Fibroblast of gingiva (primary cell): ENCODE results near the gene C11orf58.

Source experiments
- DNase-seq: peaks from one replicate; pipeline ENCODE4 v3.0.0-alpha.2; 2011; ENCODE audit warnings: low read depth

Gene C11orf58

DNA sequence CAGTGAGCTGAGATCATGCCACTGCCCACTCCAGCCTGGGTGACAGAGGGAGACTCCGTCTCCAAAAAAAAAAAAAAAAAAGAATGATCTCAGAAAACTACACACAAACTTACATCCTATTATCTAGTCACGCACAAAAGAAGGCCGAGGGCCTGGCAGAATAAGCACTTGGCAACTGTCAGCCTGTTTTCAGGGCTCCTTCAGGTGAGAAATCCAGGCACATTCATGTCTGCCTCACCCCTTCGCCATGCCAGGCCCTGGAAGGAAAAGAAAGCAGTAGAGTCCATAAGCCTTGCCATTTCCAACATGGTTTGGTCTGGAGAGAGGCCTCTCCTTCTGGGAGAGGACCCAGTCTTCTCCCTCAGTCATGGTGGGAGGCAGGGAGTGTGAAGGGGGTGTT, 30.9 kb downstream of the C11orf58 start:
- DNase-seq: no peak

DNA sequence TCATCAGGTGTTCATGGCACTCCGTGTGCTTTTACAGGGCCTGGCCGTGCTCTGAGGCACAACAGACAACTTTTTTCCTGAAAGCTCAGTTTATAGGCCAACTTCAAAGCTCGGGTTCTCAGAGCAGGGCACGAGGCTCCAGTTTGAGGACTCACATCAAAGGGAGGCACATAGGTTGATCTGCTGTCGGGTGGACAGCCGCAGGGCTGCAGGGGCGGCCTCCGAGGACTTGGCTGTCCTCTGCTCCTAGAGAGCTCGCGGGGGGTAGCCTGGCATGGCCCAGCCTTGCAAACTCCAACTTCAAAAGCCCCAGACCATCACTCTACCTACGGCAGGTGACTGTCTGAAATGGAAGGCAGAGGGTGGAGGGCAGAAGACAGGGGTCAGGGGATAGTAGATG, 31.6 kb downstream of the C11orf58 start:
- no peak for DNase-seq

DNA sequence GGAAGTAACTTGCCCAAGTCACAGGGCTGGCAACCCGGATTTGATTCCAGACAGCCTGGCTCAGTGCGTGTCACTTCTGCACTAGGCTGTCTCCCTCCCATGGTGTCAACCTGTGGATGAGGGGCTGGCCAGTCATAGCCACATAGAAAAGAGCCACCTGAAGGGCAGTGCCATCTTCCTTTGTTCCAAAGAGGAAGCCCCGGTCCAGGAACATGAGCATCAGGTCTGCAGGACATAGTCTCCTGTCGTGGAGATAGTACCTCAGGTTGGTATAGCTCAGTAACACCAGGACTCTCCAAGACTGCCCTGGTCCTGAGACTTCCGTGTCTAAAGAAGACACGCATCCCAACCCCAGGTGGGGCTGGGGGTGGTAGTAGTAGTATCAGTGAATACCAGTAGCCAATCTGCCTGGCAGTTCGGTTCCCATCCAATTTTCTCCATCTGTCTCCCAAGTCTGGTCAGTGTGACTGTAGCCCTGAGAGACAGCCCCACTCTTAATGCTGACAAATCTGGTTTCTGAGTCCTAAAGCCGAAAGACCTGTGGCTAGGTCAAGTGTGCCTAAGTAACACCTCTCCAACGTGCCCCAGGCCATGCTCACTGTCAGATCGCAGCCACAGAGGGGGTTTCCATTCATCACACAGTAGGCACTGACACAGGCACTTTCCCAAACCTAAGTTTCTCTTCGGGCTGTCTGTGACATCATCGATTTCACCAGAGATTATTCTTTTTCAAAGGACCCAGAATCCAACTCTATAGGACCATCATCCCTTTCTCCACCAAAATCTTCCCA, 33.1 kb downstream of the C11orf58 start:
- no peak for DNase-seq

DNA sequence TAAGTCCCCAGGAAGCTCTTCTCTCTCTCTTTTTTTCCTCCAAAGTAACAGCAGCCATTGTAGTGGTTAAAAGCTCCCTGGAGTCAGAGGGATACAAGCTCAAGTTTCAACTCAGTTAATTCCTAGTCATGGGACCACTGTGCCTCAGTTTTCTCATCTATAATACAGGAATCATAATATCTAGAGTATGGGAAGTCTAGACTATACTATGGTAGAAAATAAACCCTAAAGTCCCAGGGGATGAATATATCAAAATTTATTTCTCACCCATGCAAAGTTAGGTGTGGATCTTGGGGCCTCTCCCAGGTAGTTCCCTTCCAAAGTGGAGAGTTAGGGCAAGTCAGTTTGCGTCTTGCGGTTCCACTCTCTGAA, 33.7 kb downstream of the C11orf58 start:
- no peak for DNase-seq

DNA sequence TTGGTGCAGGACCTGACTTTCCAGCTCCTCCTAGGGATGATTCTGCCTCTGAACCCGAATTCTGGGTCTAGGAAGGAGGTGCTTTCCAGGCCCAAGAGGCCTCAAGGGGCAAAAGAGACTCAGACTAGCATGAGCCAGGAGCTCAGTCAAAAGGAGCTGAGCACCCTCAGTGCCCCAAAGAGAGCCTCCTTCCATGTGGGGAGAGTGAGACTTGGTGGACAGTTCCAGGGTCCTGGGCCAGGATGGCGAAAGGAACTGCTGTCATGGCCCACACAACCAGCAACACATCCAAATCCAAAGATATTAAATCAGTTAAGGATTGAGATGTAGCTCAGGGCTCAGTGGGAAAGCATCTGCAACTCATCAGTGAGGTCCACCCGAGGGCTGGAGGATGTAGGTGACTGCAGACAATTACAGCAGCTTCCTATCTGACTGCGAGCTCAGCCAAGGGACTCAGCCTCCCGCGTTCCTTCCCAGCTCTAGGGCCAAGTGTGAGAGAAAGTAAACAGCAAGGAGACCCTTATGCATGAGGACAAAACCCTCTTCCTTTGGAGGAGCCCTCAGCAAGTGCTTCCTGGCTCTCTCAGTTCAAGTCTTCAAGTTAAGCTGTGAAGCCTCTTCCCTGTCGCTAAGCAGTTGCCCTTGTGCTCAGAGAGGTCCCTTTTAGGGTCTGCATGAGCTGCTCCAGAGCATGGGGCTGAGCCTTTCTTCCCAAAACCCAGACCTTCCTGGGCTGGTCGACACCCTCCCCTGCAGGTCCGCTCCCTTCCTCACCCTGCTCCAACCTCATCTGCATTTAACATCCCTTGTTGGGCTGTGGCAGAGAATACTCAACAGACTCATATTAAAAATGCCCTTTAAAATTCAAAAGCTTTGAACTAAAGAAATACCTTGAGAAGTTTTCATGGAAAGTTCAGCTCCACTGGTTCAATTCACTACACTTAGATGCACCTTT, 35.8 kb downstream of the C11orf58 start:
- DNase-seq: no peak

DNA sequence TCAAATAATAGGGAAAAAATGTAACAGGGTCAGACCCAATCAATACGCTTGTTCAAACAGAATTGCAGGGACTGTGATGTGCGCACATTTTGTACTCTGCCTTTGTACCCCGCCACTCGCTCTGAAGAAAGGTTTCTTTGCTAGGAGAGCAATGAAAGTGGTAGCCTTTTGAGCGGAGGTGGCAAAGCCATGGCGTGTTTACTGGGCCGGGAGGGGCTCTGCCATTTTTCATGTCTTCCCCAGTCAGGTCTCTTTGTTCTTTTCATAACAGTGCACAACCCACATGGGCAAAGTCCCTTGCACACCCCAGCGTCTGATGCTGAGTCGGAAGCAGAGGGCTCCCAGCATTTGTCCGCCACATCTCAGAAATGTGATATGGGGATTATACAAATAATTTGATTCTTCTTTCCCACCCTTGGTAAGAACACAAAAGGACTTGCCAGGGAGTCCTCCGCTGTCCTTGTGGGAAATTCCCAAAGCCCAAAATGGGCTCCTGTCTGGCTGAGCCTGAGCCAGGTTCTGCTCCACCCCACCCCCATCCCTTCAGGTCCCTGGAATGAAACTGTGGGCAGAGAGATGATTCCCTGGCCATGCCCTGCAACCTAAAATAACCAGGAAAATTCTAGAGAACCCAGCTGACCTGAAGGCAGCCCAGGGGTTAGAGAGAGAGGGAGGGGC, 36.6 kb downstream of the C11orf58 start:
- no peak for DNase-seq

DNA sequence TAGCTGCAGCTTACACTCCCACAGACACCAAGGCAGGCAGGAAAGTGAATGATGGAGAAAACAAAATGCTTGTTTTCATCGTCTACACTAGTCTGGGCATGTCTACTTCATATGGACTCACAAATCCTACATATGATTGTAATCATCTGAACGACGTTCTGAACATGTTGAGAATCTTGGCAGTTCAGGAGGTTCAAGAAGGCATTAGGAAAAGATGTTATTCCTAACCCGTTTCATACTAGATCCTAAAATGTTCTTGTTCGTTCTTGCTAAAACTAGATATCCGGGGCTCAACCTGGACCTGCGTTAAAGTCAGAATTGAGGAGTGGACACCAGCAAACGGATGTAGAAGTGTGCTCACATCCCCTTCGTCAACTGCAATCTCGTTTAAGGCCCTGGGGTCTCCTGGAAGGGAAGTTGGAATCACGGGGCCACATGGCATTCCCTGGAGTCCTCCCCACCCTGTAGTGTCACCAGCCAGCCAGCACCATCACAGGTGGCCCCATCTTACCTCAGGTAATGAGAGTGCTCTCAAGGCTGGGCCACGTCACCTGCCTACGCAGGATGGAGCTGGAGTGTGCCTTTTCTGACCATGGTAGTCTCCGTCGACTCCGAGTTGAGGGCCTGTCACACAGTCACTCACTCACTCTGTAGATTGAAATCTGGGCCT, 37.3 kb downstream of the C11orf58 start:
- no peak for DNase-seq

DNA sequence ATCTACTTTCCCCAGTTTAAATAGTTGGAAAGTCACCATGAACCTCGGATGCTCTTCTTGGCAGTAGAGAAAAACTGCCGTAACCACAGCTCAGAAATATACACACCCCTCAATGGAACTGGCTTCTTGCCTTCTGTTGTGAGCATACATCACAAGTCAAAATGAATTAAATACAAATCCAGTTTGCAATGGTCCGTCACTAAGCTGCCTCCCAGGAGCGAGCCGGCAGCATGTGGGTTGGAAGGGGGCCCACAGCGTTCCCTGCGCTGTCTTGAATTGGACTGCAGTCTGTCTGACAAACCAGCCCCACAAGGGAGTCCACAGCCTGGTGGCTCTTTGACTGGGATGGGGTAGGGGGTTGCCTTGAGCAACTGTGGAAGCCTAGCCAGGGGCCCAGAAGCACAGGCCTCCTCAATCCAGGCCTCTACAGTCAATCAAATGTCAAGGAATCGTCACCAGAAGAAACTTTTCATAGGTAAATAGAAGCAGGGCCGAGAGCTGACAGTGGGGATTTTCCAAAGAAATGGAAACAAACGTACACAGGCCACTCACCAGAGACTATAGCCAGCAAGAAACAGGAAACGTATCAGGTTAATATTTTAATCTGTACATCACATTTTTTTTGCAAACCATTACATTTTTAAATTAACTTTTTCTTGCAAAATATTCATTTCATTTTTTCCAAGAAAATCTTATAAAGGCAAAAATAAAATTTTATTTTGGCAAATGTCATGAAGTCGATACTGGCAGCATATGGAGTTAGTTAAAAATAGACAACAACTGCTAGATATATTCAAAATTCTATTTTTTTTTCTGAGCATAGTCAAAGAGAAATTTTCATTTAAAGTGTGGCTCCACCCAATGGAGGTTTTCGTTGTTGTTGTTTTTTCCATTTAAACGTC, 38.5 kb downstream of the C11orf58 start:
- peak; percentile 80 for DNase-seq

DNA sequence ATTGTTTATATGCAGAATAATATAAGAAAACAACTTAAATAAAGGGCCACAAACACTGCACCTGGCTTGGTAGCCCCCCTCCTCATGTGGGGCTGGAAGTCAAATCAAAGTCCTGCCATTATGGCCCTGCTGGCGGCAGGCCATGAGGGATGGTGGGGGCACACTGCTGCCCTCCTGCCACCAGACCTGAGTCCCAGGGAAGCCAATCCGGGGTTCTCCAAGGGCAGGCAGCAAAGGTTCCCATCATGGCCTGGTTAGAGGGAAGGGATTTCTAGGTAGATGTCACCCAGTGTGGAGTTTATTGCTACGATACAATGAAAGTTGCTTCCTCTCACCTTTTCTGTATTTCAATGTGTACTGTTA, 39.1 kb downstream of the C11orf58 start:
- no peak for DNase-seq

DNA sequence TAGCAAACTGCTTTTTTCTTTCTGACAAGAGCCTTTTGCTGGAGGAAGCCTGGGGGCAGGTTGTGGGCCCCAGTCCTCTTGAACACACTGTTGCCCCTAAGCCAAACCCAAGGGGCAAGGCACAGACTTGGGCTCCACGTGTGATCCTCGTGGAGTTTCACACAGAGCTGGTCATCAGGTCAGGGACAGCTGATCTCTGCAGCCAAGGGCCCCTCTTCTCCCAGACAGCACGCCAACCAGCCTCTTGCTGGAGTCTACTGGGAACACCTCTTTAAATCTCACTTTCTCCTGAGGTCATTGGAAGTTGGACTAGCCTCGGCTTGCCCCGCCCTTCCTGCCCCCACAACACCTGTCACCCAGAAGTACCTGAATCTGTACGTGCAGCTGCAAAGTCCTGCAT, 39.8 kb downstream of the C11orf58 start:
- no peak for DNase-seq

DNA sequence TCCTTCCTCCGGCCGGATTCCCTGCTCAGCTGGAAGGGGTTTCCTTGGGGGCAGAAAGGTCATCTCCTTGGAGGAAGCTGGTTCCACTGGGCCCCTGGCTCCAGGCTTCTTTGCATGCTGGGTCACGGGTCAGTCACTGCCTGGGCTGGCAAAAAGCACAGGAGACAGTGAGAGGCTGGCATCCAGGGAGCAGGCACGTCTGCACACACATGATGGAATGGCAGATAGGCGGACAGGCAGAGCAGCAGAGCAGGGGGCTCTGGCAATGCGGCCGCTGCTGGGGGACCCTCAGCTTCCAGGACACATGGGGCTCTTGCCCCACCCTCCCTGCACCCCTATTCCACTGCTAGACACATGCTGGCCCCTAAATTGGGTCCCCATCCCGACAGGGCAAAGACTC, 40.4 kb downstream of the C11orf58 start:
- DNase-seq: no peak

DNA sequence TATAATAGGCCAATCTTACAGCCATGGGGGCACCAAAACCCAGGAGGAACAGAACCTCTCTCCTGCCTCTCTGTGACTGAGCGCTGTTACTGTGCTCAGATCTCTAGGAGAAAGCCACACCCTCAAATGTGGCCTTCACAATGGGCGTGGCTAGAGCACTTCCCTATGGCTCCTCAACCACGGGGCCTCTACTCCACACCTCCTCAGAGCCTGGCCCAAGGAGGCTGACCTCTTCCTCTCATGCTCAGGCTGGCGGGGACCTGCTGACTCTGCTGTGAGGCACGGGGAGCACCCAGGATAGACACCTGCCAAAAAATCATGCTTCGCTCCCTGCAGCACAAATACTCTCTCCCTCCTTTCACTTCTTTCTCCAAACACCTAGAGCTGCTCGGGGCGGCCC, 41.0 kb downstream of the C11orf58 start:
- no peak for DNase-seq

DNA sequence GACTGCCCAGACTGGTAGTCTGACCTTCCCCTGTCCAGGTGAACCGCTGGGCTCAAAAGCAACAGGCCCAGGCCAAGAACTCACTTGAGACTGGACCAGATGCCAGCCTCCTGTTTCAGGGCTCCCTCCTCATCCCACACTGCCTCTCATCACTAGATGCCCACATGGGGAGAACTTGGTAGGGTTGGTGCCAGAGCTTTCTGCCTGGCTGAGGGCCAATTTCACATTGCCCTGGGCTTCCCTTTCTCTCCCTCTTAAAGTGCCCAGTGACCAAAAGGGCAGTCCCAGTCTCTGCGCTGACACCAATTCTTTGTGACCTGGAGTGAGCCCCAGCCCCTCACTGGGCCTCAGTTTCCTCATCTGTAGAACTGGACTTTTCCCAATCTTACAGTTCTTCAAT, 41.7 kb downstream of the C11orf58 start:
- DNase-seq: no peak

DNA sequence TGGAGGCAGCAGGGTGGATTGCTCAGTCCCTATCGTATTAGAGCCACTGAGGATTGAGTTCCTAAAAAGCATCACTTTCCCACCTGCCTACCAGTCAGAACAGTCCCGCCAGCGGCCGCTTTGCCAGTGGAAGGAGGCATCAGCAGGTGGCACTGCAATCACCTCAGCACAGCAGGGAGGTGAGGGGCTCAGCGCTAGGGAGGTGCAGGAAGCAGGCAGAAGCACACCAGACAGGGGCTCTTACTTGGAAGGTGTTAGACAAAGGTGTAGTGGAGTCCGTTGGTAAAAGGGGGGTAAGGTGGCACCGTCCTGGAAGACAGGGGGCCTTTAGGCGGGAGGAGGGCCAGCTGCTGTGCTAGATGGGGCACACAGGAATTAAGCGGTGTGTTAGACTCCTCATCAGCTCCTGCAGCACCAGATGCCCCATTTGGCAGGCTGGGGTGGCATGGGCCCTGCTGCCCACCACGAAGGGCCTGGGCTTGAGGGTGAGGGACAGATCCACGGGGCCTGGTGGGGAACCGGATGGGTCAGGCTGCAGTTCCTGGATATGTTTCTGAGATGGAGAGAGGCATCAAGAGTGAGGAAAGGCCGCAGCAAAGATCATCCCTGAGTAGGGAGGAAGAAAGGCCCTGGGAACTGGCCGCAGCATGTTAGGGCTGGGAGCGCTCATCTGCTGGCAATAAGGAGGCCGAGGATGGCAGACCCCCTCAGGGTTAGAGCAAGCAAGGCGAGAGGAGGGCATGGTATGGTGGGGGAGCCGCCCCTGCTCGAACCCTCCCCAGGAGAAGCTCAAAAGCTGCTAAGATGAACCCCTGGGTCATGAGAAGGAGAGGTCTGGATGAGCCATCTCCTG, 42.5 kb downstream of the C11orf58 start:
- DNase-seq: no peak

DNA sequence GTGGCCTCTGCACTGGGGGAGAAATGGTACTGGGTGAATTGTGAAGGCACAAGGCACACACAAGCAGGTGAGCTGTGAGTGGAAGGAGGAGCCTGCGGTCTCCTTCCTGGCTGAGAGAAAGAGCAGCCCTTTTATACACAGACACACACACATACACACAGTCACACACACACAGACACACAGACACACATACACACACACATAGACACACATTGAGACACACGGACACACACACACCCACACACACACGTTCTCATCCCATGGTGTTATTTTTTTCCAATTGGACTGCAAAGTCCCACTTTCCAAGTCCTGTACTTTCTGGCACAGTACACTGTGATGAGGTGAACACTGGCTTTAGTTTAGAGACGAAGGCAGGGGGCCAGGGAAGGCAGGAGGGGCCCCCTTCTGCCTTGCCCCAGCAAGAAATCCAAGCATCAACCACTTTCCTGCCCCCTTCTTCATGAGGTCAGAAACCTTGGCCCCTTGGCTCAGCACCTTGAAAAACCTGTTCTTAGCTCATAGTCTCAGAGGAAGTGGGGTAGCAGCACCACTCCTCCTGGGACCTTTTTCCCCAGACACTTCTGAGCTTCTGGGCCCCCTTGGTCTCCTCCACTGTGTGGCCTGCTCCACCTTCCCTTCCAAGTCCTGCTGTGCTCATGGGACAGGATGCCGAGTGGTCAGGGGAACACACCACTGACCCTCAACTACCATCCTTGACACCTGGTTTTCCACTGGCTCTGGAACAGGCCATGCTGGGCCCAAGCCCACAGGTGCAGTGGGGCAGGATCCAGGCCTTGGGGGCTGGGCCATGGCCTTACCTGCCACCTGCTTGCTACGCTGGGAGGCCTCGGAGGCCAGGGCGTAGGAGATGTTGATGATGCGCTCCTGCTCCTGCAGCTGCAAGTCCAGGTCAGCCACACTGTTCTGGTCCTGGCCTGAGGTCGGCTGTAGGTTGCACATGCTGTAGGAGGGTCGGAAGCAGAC, 43.8 kb downstream of the C11orf58 start:
- DNase-seq: no peak

DNA sequence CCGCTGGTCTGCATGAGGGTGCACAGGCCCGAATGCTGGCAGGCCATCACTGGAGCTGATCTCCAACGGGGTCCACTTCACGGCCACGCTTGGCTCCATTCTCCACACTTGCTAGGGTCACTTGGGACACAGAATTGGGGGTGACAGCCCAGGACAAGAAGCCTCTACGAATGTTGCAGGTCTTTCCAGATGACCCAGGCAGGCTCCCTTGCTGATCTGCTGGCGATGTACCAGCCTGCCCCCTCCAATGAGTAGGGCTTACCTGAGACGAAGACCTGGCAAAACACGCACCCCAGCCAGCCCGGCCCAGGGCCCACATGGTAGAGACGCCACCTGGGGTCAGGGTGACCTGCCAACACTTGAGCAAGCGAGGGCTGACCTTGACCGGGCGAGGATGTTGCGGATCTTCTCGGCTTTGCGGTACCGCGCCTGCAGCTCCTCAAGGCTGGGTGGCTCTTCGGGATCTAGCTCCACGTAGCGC, 44.9 kb downstream of the C11orf58 start:
- no peak for DNase-seq

DNA sequence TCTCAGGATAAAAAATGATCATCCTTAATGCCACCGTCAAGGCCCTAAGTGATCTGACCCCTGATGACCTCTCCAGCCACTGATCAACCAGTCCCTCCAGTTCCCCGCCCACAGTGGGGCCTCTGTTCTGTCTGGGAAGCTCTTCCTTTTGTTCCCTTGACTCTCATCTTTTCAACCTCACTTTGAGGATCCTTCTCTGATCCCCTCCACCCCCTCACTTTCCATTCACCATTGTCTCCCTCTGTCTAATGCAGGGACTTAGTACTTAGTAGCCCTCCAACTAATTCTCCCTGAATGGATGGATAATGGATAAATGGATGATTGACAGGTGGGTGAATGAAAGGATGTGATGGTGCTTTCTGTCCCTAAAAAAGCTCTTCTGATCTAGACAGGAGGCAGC, 45.6 kb downstream of the C11orf58 start:
- DNase-seq: no peak

DNA sequence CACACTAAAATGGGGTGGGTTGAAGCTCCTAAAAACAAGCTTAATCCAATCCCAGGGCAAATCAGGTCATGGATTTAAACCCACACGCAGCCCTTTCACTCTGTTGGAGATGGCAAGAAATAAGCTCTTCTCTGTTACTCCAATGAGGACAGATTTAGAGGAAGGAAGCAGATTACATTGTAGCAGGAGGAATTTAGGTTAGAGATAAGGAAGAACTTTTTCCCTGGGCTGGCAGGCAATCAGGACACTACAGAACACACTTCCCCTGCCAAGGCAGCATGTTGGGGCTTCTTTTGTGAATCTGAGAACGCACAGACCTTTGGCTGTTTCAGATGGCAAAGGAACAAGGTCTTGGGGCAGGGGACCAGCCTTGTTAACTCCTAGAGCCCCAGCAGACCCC, 46.2 kb downstream of the C11orf58 start:
- no peak for DNase-seq
